HepG2 (cell line): ENCODE measurements around the gene LRRC4. TPM values are rescaled to one million over a fixed set of nuclear protein-coding genes. Genes with fewer than 3 reads are reported as not detected.

Experiments
- ATAC-seq: fragments of 200-7000 bp; cut with Tn5 transposase; 3 replicates; pipeline ENCODE4 v1.9.1; 2020; ENCODE audit warnings: mild to moderate bottlenecking, moderate library complexity
- BruUV-seq: library from RNA; stranded (reverse); fragments of 400-500 nt; replicated peaks from 2 replicates; lab custom pipeline; 2021; lab: Mats Ljungman, UMichigan
- CTCF ChIA-PET: fragments of 300-600 bp; formaldehyde crosslinking; extraction: SDS; loops from one replicate; lab custom pipeline; 2021; ENCODE audit warnings: low total read pairs, inconsistent platforms, low intra/inter-chr PET ratio; lab: Yijun Ruan, JAX
- POLR2A ChIA-PET: fragments of 350-600 bp; sonication (Branson Sonifier 250); formaldehyde crosslinking; loops from one replicate; lab custom pipeline; 2020; ENCODE audit warnings: antibody characterized with exemption, inconsistent platforms; lab: Yijun Ruan, JAX
- DNase-seq: peaks from one replicate; pipeline ENCODE4 v3.0.0-alpha.2; 2015; ENCODE audit warnings: low spot score
- FAIRE-seq: peaks from 3 replicates; lab custom pipeline; 2011; peaks lifted over from hg19 to GRCh38; lab: Jason Lieb, UNC
- H2AFZ ChIP-seq: one replicate; pipeline ENCODE4 v1.6.1; 2011; ENCODE audit warnings: low read length, inconsistent platforms
- H3K27ac ChIP-seq: fragments of 300-600 bp; 3 replicates; pipeline ENCODE4 v1.8.0; 2011; ENCODE audit warnings: mixed run types, mild to moderate bottlenecking, mixed read lengths, low read length, inconsistent platforms; ENCODE audit not compliant: insufficient read depth; ENCODE audit errors: extremely low read length
- H3K27me3 ChIP-seq, 2 experiments: fragments of 200-600 bp in 1 of 2; 2 replicates in 1 of 2; 3 replicates in 1 of 2; pipeline versions ENCODE4 v1.6.0 to v1.8.0; 2011; ENCODE audit warnings: low read length in 2 of 2, mild to moderate bottlenecking in 2 of 2, moderate library complexity in 2 of 2, inconsistent platforms in 1 of 2; ENCODE audit not compliant: insufficient read depth in 2 of 2, control insufficient read depth in 1 of 2
- H3K36me3 ChIP-seq, 2 experiments: fragments of 200-600 bp in 1 of 2; replicated peaks in 1 of 2; 2 replicates in 1 of 2; 3 replicates in 1 of 2; pipeline versions ENCODE4 v1.5.1 to v1.8.0; 2011; ENCODE audit warnings: low read length in 2 of 2, inconsistent platforms in 1 of 2; ENCODE audit not compliant: insufficient read depth in 2 of 2, control insufficient read depth in 1 of 2
- H3K4me1 ChIP-seq: 2 replicates; pipeline ENCODE4 v1.5.1; 2012; ENCODE audit warnings: low read length, inconsistent platforms; ENCODE audit not compliant: insufficient read depth
- H3K4me2 ChIP-seq: 2 replicates; pipeline ENCODE4 v1.6.0; 2011; ENCODE audit warnings: low read depth, low read length, inconsistent platforms
- H3K4me3 ChIP-seq, 3 experiments: fragments of 200-600 bp in 1 of 3; sonication (generic), shearing (Covaris generic) in 1 of 3; replicated peaks in 1 of 3; 2 replicates each; pipeline ENCODE4 v1.5.1; 2011 to 2016; ENCODE audit warnings: low read length in 3 of 3, inconsistent platforms in 2 of 3, low read depth in 2 of 3, mild to moderate bottlenecking in 2 of 3, control low read depth in 1 of 3, mixed read lengths in 1 of 3; ENCODE audit not compliant: insufficient read depth in 1 of 3
- H3K79me2 ChIP-seq: one replicate; pipeline ENCODE4 v1.6.1; 2011; ENCODE audit warnings: low read length, inconsistent platforms; ENCODE audit not compliant: insufficient read depth
- H3K9ac ChIP-seq: 2 replicates; pipeline ENCODE4 v1.6.0; 2011; ENCODE audit warnings: mild to moderate bottlenecking, low read depth, low read length, inconsistent platforms; ENCODE audit not compliant: insufficient read depth
- H3K9me3 ChIP-seq: 2 replicates; pipeline ENCODE4 v1.5.1; 2012; ENCODE audit warnings: mild to moderate bottlenecking, low read length
- H4K20me1 ChIP-seq: 2 replicates; pipeline ENCODE4 v1.6.0; 2011; ENCODE audit warnings: inconsistent platforms, mild to moderate bottlenecking, low read length, moderate library complexity; ENCODE audit not compliant: insufficient read depth
- CREM ChIP-seq, 2 experiments: sonication (generic) in 1 of 2; formaldehyde crosslinking in 1 of 2; IDR thresholded peaks; 2 replicates each; pipeline versions ENCODE4 v1.4.0 to v1.6.1; 2016 to 2020; ENCODE audit warnings: antibody characterized with exemption in 1 of 2, mild to moderate bottlenecking in 1 of 2, missing genetic modification reagents in 1 of 2
- FOXC1 ChIP-seq: sonication (generic); formaldehyde crosslinking; IDR thresholded peaks from 2 replicates; pipeline ENCODE4 v1.8.0; 2022; ENCODE audit warnings: mild to moderate bottlenecking, missing genetic modification reagents, borderline replicate concordance
- GMEB2 ChIP-seq: IDR thresholded peaks from 2 replicates; pipeline ENCODE4 v1.6.1; 2016; ENCODE audit warnings: missing biosample characterization, missing genetic modification reagents, low read depth
- MBNL3 ChIP-seq: fragments of 250-450 bp; sonication (Bioruptor Pico); conservative IDR thresholded peaks from 2 replicates; pipeline ENCODE4 v1.8.0; 2022; ENCODE audit warnings: mild to moderate bottlenecking, inconsistent platforms
- NR2C2 ChIP-seq: sonication (generic); formaldehyde crosslinking; IDR thresholded peaks from 2 replicates; pipeline ENCODE4 v1.4.0; 2020; ENCODE audit warnings: missing genetic modification reagents, mild to moderate bottlenecking, moderate library complexity, borderline replicate concordance
- PHF20 ChIP-seq: sonication (generic); formaldehyde crosslinking; IDR thresholded peaks from 2 replicates; pipeline ENCODE4 v1.5.0; 2020; ENCODE audit warnings: mild to moderate bottlenecking, missing genetic modification reagents
- PREB ChIP-seq: sonication (generic); formaldehyde crosslinking; IDR thresholded peaks from 2 replicates; pipeline ENCODE4 v1.4.0; 2020; ENCODE audit warnings: missing genetic modification reagents
- ZBTB7A ChIP-seq: sonication (generic); formaldehyde crosslinking; IDR thresholded peaks from 2 replicates; pipeline ENCODE4 v1.8.0; 2022; ENCODE audit warnings: mild to moderate bottlenecking, missing genetic modification reagents
- ZFP36L2 ChIP-seq: sonication (generic); formaldehyde crosslinking; IDR thresholded peaks from 2 replicates; pipeline ENCODE4 v1.4.0; 2020; ENCODE audit warnings: missing genetic modification reagents
- ZNF639 ChIP-seq: conservative IDR thresholded peaks from 2 replicates; pipeline ENCODE4 v1.6.1; 2018; ENCODE audit warnings: missing genetic modification reagents
- ZNF710 ChIP-seq: sonication (generic); formaldehyde crosslinking; IDR thresholded peaks from 2 replicates; pipeline ENCODE4 v1.5.0; 2020; ENCODE audit warnings: mild to moderate bottlenecking, missing genetic modification reagents, borderline replicate concordance
- ZNF841 ChIP-seq: sonication (generic); formaldehyde crosslinking; IDR thresholded peaks from 2 replicates; pipeline ENCODE4 v1.8.1; 2023; ENCODE audit warnings: missing genetic modification reagents, borderline replicate concordance
- WGBS: methylation state at CpG from one replicate; pipeline ENCODE4 v1.1.6; 2017; ENCODE audit warnings: low lambda C conversion rate; 5-methylcytosine and 5-hydroxymethylcytosine counted together
- in situ Hi-C: cut with HindIII; loops from 2 replicates; pipeline ENCODE4 v1.10.0; 2017; ENCODE audit warnings: low pct_unique_long_range_greater_than_20kb; ENCODE audit not compliant: extremely low pct_ligation_motif_present
- intact Hi-C: fragments of 100-400 bp; cut with micrococcal nuclease; formaldehyde crosslinking; loops from one replicate; pipeline ENCODE4 v1.10.0; 2022; ENCODE audit not compliant: unreplicated experiment
- polyA plus RNA-seq, 8 experiments: library from polyadenylated mRNA; depleted of rRNA in 3 of 8; stranded (reverse) in 7 of 8; unstranded in 1 of 8; fragments of >200 nt; fragmentation: Illumina TruSeq in 4 of 8; extraction: Trizol in 4 of 8; gene quantifications; 2 replicates each; pipeline versions ENCODE4 v1.2.1 to v1.2.3, GENCODE V29; 2011 to 2016; ENCODE audit warnings: low read depth in 4 of 8, missing spikeins in 1 of 8, mixed read lengths in 1 of 8; ENCODE audit not compliant: insufficient read depth in 1 of 8
- total RNA-seq, 5 experiments: library from RNA; depleted of rRNA; stranded (reverse); fragments of >200 nt; fragmentation: Illumina TruSeq; extraction: Trizol; gene quantifications; 2 replicates each; pipeline ENCODE4 v1.2.3, GENCODE V29; 2016; ENCODE audit warnings: low read depth in 1 of 5

Gene LRRC4
- total and polyA plus RNA-seq, 2 of the 13 experiments (the other 11 are each of a cell fraction or from before 2014, with no cell fraction given), result not detected

GRCh38 chr7:128008744-128009143 lies 22.5 kb downstream of the LRRC4 start:
- Histone ChIP-seq H3K4me1 (peaks cover 39% of the 10 kb centered on the region), H3K27me3 (no peaks in the 10 kb centered on the region), H3K79me2 (no peaks in the 10 kb centered on the region), H3K9ac (no peak overlapping the region), H3K4me2 (no peak overlapping the region), H3K27ac (no peak overlapping the region), H3K4me3 (no peak overlapping the region), H3K9me3 (no peaks in the 10 kb centered on the region), H2AFZ (no peak overlapping the region), H4K20me1 (peaks cover 11% of the 10 kb centered on the region)
- in situ Hi-C loops, result no loop called here
- no peak for ATAC-seq
- intact Hi-C loops, result loop anchor here (10.0 kb wide), 1 partner anchor 104 kb away; no protein-coding TSS in a partner anchor
- no peak for DNase-seq
- CTCF ChIA-PET, result no interaction called here
- 95% methylated on average over 2 of the region's 2 CpGs for whole genome bisulfite sequencing
- no peak for FAIRE-seq
- TSS peak; percentile 32 for BruUV-seq
- no peak for TF ChIP-seq FOXC1 (CRISPR knock-in tag)
- TF ChIP-seq, all 625 proteins: peak for 0
- POLR2A ChIA-PET, result no interaction called here
- H3K36me3 ChIP-seq, result peaks cover 11 to 31% of the 10 kb centered on the region in 2 experiments; a peak in 4 of 5 replicates

- intact Hi-C loops (loop anchor here (10.0 kb wide), 1 partner anchor 103 kb away; no protein-coding TSS in a partner anchor), in situ Hi-C loops (no loop called here)
- FAIRE-seq, result no peak
- Histone ChIP-seq H3K4me2 (no peak overlapping the region), H2AFZ (no peak overlapping the region), H3K4me3 (no peak overlapping the region), H3K4me1 (peaks cover 44% of the 10 kb centered on the region), H3K9ac (no peak overlapping the region), H3K79me2 (no peaks in the 10 kb centered on the region), H4K20me1 (peaks cover 11% of the 10 kb centered on the region), H3K9me3 (no peaks in the 10 kb centered on the region), H3K27me3 (no peaks in the 10 kb centered on the region), H3K36me3 (peaks cover 10 to 29% of the 10 kb centered on the region in 2 experiments; a peak in 4 of 5 replicates), H3K27ac (no peak overlapping the region)
- no peak for ATAC-seq
- ChIA-PET CTCF (no interaction called here), POLR2A (no interaction called here)
- no TSS peak for BruUV-seq
- WGBS, result 98% methylated on average over 5 of the region's 5 CpGs
- no peak for DNase-seq
- no peak for TF ChIP-seq ZFP36L2
- TF ChIP-seq PREB (CRISPR knock-in tag), result no peak
- TF ChIP-seq GMEB2 (CRISPR knock-in tag), result no peak
- TF ChIP-seq MBNL3 (CRISPR knock-in tag), result no peak
- no peak for TF ChIP-seq ZNF639 (CRISPR knock-in tag)
- no peak for TF ChIP-seq NR2C2 (CRISPR knock-in tag)
- no peak for TF ChIP-seq ZNF710
- TF ChIP-seq ZNF841 (CRISPR knock-in tag), result no peak
- TF ChIP-seq PHF20, result no peak
- TF ChIP-seq CREM (IDR thresholded peaks at IDR 0.05), result no peak
- TF ChIP-seq CREM (CRISPR knock-in tag; IDR thresholded peaks at IDR 0.05), result no peak
- TF ChIP-seq ZBTB7A (CRISPR knock-in tag), result no peak
These were observed 23.1 kb downstream of the LRRC4 start for GRCh38 chr7:128008141-128008540.
